Measurements from ENCODE around the gene FMN1.

The FMN1 gene

GRCh38 chr15:33095641-33096040 lies 98.9 kb downstream of the FMN1 start:
- no peak for TF ChIP-seq CTCF (IDR thresholded peaks at IDR 0.05; ENCODE audit: low read depth, low read length)
- H3K4me3 ChIP-seq (ENCODE audit: low read depth, low read length) = no peak overlapping the region

GRCh38 chr15:33094336-33094735 lies 100.2 kb downstream of the FMN1 start:
- H3K4me3 ChIP-seq (ENCODE audit: low read depth, low read length) = no peak overlapping the region
- no peak for TF ChIP-seq CTCF (IDR thresholded peaks at IDR 0.05; ENCODE audit: low read depth, low read length)

- no peak for TF ChIP-seq CTCF (IDR thresholded peaks at IDR 0.05; ENCODE audit: low read depth, low read length)
Measured at GRCh38 chr15:33093222-33093621, 101.3 kb downstream of the FMN1 start.

GRCh38 chr15:33091983-33092693 lies 102.4 kb downstream of the FMN1 start:
- H3K4me3 ChIP-seq (ENCODE audit: low read depth, low read length) = peak overlapping the region; percentile 37
- TF ChIP-seq CTCF (IDR thresholded peaks at IDR 0.05; ENCODE audit: low read depth, low read length) = no peak

More at GRCh38 chr15:33093222-33093621, 101.3 kb downstream of the FMN1 start:
- no peak overlapping the region for H3K4me3 ChIP-seq (ENCODE audit: low read depth, low read length)

GRCh38 chr15:33089878-33090757 lies 104.4 kb downstream of the FMN1 start:
- H3K4me3 ChIP-seq (ENCODE audit: low read depth, low read length) = peak overlapping the region; percentile 37
- TF ChIP-seq CTCF (IDR thresholded peaks at IDR 0.05; ENCODE audit: low read depth, low read length) = no peak

- TF ChIP-seq CTCF (IDR thresholded peaks at IDR 0.05; ENCODE audit: low read depth, low read length) = no peak
- H3K4me3 ChIP-seq (ENCODE audit: low read depth, low read length) = peak overlapping the region; percentile 37; the same call in 1 of the 2 replicates
Measured at GRCh38 chr15:33089165-33089877, 105.2 kb downstream of the FMN1 start.

Data from WI38 (cell line).